ENCODE results near the gene XRCC5.

The XRCC5 gene

GRCh38 chr2:216236486-216236885, 127.3 kb downstream of the XRCC5 start:
- DNase-seq, result no peak

- no peak for DNase-seq
Measured at GRCh38 chr2:216242365-216242764, 133.2 kb downstream of the XRCC5 start.

- no peak for DNase-seq
Measured at GRCh38 chr2:216243026-216243425, 133.9 kb downstream of the XRCC5 start.

DNA sequence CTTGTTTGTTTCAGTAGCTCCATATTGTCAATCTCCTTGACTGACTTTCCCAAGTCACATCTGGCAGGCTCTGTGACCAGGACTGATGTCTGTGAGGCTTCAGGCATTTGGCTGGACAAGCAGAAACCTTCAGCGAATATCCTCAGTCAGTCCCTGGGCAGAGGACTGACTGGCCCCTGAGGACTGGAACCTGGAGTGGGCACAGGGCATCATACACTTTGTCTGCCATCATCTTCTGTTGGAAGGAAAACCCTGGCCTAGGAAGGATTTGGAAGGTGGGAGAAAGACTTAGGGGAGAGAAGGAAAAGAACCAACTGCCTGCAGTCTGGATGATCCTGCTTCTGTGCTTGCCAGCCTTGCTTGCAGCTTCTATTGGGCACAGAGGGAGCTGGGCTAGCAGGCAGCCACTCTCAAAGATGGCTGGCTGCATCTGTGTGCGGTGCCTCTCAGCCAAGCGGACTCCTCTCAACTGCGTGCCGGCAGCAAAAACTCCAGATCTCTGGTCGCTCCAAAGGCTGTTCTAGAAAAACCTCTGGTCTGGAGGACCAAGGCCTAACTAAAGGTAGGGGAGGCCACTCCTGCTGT, 136.3 kb downstream of the XRCC5 start:
- no peak for DNase-seq

DNA sequence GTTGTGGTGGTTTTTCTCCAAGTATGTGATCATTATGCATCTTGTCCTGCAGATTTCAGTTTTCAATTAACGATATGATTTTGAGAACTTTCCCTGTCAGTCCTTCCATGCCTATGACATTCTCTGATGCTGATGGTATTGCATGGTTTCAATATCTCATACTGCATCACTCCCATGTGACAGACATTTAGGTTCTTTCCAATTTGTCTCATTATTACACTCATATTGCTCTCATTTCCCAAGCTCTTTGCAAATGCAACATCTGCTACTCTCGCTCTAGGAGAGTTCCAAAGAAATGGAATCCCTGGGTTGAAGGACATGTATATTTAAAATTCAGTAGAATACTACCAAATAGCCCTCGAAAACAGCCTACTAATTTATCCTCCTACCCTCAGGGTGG, 137.6 kb downstream of the XRCC5 start:
- DNase-seq, result no peak
